ENCODE results near the gene HCK. TPM values are rescaled to one million over a fixed set of nuclear protein-coding genes. Genes with fewer than 3 reads are reported as not detected.
A peak's percentile ranks its signal among the peaks of the same experiment; 100 is the strongest.
"Not testable (repeated sequence)": the region's sequence is repeated elsewhere in the genome, so short reads cannot be mapped to it uniquely, and the experiment has no call there.

HCK gene
- total and polyA plus RNA-seq, 7 donors: 8.6 to 28.0 (median 17.5) TPM

DNA sequence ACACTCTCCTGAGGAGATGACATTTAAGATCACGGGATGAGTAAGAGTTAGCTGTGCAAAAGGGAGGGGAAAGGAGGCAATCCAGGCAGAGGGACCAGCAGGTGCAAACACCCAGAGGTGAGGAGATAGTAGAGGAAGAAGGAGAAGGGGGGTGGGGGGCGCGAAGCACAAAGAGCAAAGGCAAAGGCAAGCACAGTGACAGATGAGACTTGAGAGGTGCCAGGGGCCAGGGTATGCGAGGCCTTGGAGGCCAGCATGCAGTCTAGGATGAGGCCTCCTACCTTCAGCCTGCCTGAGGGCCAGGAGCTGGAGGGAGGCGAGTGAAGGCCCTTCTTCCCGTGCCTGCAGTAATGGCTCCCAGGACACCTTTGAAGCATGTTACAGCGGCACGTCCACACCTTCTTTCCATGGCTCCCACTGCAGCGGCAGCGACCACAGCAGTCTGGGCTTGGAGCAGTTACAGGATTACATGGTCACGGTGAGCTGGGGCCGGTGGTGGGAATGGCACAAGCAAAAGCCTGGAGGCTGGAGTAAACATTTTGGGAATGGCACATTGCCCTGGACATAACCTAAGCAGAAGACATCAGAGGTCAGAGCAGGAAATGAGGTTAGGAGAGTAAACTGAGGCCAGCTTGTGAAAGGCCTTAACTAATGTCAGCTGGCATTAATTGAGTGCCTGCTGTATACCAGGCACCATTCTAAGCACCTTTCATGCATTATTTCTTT lies 23.2 kb upstream of the HCK start:
- Histone ChIP-seq H3K9me3 (no peaks in the 10 kb centered on the region), H3K4me3 (no peak overlapping the region), H3K4me1 (peaks cover 0 to 10% (median 8%) of the 10 kb centered on the region in 4 donors), H3K36me3 (no peaks in the 10 kb centered on the region), H3K27me3 (peaks cover 7 to 54% (median 20%) of the 10 kb centered on the region in 3 donors), H3K27ac (no peak overlapping the region)
- no peak for TF ChIP-seq POLR2A (IDR thresholded peaks at IDR 0.05)
- TF ChIP-seq, protein P1, sequence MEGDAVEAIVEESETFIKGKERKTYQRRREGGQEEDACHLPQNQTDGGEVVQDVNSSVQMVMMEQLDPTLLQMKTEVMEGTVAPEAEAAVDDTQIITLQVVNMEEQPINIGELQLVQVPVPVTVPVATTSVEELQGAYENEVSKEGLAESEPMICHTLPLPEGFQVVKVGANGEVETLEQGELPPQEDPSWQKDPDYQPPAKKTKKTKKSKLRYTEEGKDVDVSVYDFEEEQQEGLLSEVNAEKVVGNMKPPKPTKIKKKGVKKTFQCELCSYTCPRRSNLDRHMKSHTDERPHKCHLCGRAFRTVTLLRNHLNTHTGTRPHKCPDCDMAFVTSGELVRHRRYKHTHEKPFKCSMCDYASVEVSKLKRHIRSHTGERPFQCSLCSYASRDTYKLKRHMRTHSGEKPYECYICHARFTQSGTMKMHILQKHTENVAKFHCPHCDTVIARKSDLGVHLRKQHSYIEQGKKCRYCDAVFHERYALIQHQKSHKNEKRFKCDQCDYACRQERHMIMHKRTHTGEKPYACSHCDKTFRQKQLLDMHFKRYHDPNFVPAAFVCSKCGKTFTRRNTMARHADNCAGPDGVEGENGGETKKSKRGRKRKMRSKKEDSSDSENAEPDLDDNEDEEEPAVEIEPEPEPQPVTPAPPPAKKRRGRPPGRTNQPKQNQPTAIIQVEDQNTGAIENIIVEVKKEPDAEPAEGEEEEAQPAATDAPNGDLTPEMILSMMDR (IDR thresholded peaks at IDR 0.05): no peak
- TF ChIP-seq EP300 (IDR thresholded peaks at IDR 0.05): no peak
- no peak for TF ChIP-seq POLR2AphosphoS5 (IDR thresholded peaks at IDR 0.05)
- DNase-seq: no peak
- 58 to 67% methylated on average over 12 of the region's 12 CpGs for WGBS, 2 donors
- intact Hi-C loops (cut with DNase I): no loop called here

DNA sequence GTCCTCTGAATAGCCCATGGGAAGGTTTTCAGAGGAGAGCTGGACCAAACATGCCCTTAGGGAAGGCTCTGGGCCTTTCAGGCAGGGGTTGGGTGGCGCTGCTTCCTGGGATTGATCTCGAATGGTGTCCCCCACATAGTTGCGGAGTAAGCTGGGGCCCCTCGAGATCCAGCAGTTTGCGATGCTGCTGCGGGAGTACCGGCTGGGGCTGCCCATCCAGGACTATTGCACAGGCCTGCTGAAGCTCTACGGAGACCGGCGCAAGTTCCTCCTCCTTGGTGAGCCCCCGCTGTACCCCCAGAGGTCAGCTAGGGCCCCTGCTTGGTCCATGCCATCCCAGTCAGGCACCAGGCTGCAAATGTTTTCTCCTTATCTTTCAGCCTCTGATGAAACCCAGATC lies 22.5 kb upstream of the HCK start:
- DNase-seq: no peak
- no peaks in the 10 kb centered on the region for H3K36me3 ChIP-seq
- intact Hi-C loops (cut with DNase I): no loop called here
- TF ChIP-seq POLR2AphosphoS5 (IDR thresholded peaks at IDR 0.05) (no peak), POLR2A (IDR thresholded peaks at IDR 0.05) (no peak)
- TF ChIP-seq, protein P1 (IDR thresholded peaks at IDR 0.05): no peak
- no peak overlapping the region for H3K27ac ChIP-seq
- H3K27me3 ChIP-seq: peaks cover 7 to 54% (median 25%) of the 10 kb centered on the region in 3 donors
- 94% methylated on average over 11 of the region's 11 CpGs for WGBS, 2 donors
- H3K4me1 ChIP-seq: peaks cover 0 to 10% (median 8%) of the 10 kb centered on the region in 4 donors
- H3K9me3 ChIP-seq: no peaks in the 10 kb centered on the region
- no peak overlapping the region for H3K4me3 ChIP-seq

DNA sequence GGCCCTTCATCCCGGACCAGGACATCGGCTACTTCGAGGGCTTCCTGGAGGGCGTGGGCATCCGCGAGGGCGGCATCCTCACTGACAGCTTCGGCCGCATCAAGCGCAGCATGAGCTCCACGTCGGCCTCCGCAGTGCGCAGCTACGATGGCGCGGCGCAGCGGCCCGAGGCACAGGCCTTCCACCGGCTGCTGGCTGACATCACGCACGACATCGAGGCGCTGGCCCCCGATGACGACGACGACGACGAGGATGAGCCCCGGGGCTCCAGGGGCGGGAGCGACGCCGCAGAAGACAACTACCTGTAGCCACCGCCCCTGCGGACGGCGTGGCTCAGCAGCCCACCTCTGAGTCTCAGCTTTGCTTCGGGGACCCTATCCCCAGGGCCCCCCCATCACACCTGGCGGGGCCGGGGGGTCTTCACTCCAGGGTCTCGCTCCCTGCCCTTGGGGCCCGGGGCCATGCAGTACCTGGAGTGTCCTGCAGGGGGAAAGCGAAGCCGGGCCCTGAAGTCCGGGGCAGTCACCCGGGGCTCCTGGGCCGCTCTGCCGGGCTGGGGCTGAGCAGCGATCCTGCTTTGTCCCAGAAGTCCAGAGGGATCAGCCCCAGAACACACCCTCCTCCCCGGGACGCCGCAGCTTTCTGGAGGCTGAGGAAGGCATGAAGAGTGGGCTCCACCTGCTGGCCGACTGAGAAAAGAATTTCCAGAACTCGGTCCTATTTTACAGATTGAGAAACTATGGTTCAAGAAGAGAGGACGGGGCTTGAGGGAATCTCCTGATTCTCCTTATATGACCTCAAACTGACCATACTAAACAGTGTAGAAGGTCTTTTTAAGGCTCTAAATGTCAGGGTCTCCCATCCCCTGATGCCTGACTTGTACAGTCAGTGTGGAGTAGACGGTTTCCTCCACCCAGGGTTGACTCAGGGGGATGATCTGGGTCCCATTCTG lies 20.8 kb upstream of the HCK start:
- H3K9me3 ChIP-seq: no peaks in the 10 kb centered on the region
- TF ChIP-seq, protein P1 (IDR thresholded peaks at IDR 0.05): peak; percentile 66 to 84 (median 80)
- no peak for TF ChIP-seq POLR2A (IDR thresholded peaks at IDR 0.05)
- no peak for TF ChIP-seq POLR2AphosphoS5 (IDR thresholded peaks at IDR 0.05)
- TF ChIP-seq EP300 (IDR thresholded peaks at IDR 0.05): no peak
- H3K27ac ChIP-seq: no peak overlapping the region
- peaks cover 12 to 59% (median 35%) of the 10 kb centered on the region in 3 donors for H3K27me3 ChIP-seq
- intact Hi-C loops (cut with DNase I): loop anchor here (1.0 to 5.0 kb wide), 2 partner anchors 179 to 209 kb away; no protein-coding TSS in a partner anchor
- H3K36me3 ChIP-seq: no peaks in the 10 kb centered on the region
- DNase-seq: peak; percentile 84
- WGBS, 2 donors: 10 to 22% methylated on average over 59 of the region's 59 CpGs
- peak overlapping the region in 3 of 4 donors; percentile 14 to 33 (median 29) for H3K4me3 ChIP-seq
- H3K4me1 ChIP-seq: peaks cover 0 to 10% (median 8%) of the 10 kb centered on the region in 4 donors

GRCh38 chr20:32033316-32033715 lies 18.7 kb upstream of the HCK start:
- TF ChIP-seq EP300 (IDR thresholded peaks at IDR 0.05): no peak
- TF ChIP-seq POLR2AphosphoS5 (IDR thresholded peaks at IDR 0.05): no peak
- TF ChIP-seq, protein P1 (IDR thresholded peaks at IDR 0.05): no peak
- TF ChIP-seq POLR2A (IDR thresholded peaks at IDR 0.05): no peak
- peaks cover 10 to 72% (median 39%) of the 10 kb centered on the region in 3 donors for H3K27me3 ChIP-seq
- no peak for DNase-seq
- no peak overlapping the region for H3K4me3 ChIP-seq
- intact Hi-C loops (cut with DNase I): loop anchor here (5.0 kb wide), 1 partner anchor 181 kb away; no protein-coding TSS in a partner anchor
- no peak overlapping the region for H3K27ac ChIP-seq
- 63% methylated on average over 2 of the region's 2 CpGs for WGBS, 2 donors
- no peaks in the 10 kb centered on the region for H3K9me3 ChIP-seq
- no peaks in the 10 kb centered on the region for H3K36me3 ChIP-seq
- peaks cover 0 to 10% (median 8%) of the 10 kb centered on the region in 4 donors for H3K4me1 ChIP-seq

- not testable (repeated sequence) for H3K36me3 ChIP-seq, H3K9me3 ChIP-seq, H3K4me3 ChIP-seq, H3K27ac ChIP-seq, DNase-seq
- peaks cover 10 to 76% (median 39%) of the 10 kb centered on the region in 3 donors for H3K27me3 ChIP-seq
- H3K4me1 ChIP-seq: peaks cover 0 to 10% (median 8%) of the 10 kb centered on the region in 4 donors
- intact Hi-C loops (cut with DNase I): loop anchor here (5.0 kb wide), 1 partner anchor 181 kb away; no protein-coding TSS in a partner anchor
- WGBS, 2 donors: 83 to 87% methylated on average over 3 of the region's 3 CpGs
Measured at GRCh38 chr20:32033721-32034120, 18.3 kb upstream of the HCK start.

Measured in sigmoid colon (tissue), 7 donors.